HG03378 (cell line): ENCODE data around the gene TCN2.
"Not testable (repeated sequence)": the region's sequence is repeated elsewhere in the genome, so short reads cannot be mapped to it uniquely, and the experiment has no call there.

Experiments used
- ATAC-seq: cut with Tn5 transposase; IDR thresholded peaks from one replicate; pipeline ENCODE4 v1.9.1; 2021; ENCODE audit warnings: mild to moderate bottlenecking, moderate library complexity; ENCODE audit not compliant: unreplicated experiment

TCN2 gene

GRCh38 chr22:30606455-30607299, at the start of gene TCN2:
Gene TCN2 (plus strand): TSS chr22:30607174. CDS start chr22:30607332, 158 bp downstream.
- peak; percentile 40 for ATAC-seq

GRCh38 chr22:30557243-30557642, 49.7 kb upstream of the TCN2 start:
- no peak for ATAC-seq

- no peak for ATAC-seq
Observed at GRCh38 chr22:30559889-30560288, 47.1 kb upstream of the TCN2 start.

- ATAC-seq: not testable (repeated sequence)
Observed at GRCh38 chr22:30560643-30561202, 46.3 kb upstream of the TCN2 start.

- no peak for ATAC-seq
Observed at GRCh38 chr22:30561402-30562189, 45.4 kb upstream of the TCN2 start.

GRCh38 chr22:30562366-30562765, 44.6 kb upstream of the TCN2 start:
- ATAC-seq: no peak

GRCh38 chr22:30564045-30564760, 42.8 kb upstream of the TCN2 start:
- no peak for ATAC-seq

GRCh38 chr22:30564761-30565119, 42.2 kb upstream of the TCN2 start:
- no peak for ATAC-seq

- no peak for ATAC-seq
Observed at GRCh38 chr22:30565341-30565740, 41.6 kb upstream of the TCN2 start.

- ATAC-seq: no peak
Observed at GRCh38 chr22:30566125-30566524, 40.8 kb upstream of the TCN2 start.

- ATAC-seq: not testable (repeated sequence)
Observed at GRCh38 chr22:30567277-30567676, 39.7 kb upstream of the TCN2 start.

- no peak for ATAC-seq
Observed at GRCh38 chr22:30568137-30568805, 38.7 kb upstream of the TCN2 start.

GRCh38 chr22:30569674-30570202, 37.2 kb upstream of the TCN2 start:
- no peak for ATAC-seq

GRCh38 chr22:30572210-30572609, 34.8 kb upstream of the TCN2 start:
- ATAC-seq: no peak

GRCh38 chr22:30572840-30573593, 34.0 kb upstream of the TCN2 start:
- ATAC-seq: no peak

GRCh38 chr22:30573594-30574094, 33.3 kb upstream of the TCN2 start:
- no peak for ATAC-seq

- no peak for ATAC-seq
Observed at GRCh38 chr22:30574095-30574981, 32.6 kb upstream of the TCN2 start, which contains the start of gene GAL3ST1. Gene GAL3ST1 (minus strand): TSS chr22:30574665. CDS start chr22:30557392, 17,273 bp downstream.

GRCh38 chr22:30574997-30575671, 31.8 kb upstream of the TCN2 start:
- ATAC-seq: no peak
